PC-3 (cell line): ENCODE data around the gene EXD3. TPM values are rescaled to one million over a fixed set of nuclear protein-coding genes. Genes with fewer than 3 reads are reported as not detected.
A peak's percentile ranks its signal among the peaks of the same experiment; 100 is the strongest.

Experiments
- ATAC-seq: fragments of 200-7000 bp; cut with Tn5 transposase; 2 replicates; pipeline ENCODE4 v1.9.1; 2020; ENCODE audit warnings: mild to moderate bottlenecking, moderate library complexity
- BruUV-seq: library from RNA; stranded (reverse); fragments of 400-500 nt; replicated peaks from 2 replicates; lab custom pipeline; 2021; lab: Mats Ljungman, UMichigan
- CTCF ChIA-PET: fragments of 300-600 bp; sonication (Branson Sonifier 250); formaldehyde crosslinking; loops from one replicate; lab custom pipeline; 2022; ENCODE audit warnings: antibody characterized with exemption; lab: Charles Lee
- POLR2A ChIA-PET: fragments of 300-600 bp; sonication (Branson Sonifier 250); formaldehyde crosslinking; loops from one replicate; lab custom pipeline; 2022; ENCODE audit warnings: antibody characterized with exemption; ENCODE audit not compliant: unreplicated experiment; lab: Charles Lee
- DNase-seq: peaks from one replicate; pipeline ENCODE4 v3.0.0-alpha.2; 2015
- H2AFZ ChIP-seq: fragments of 300-600 bp; sonication (generic); 2 replicates; pipeline ENCODE4 v1.6.0; 2016; ENCODE audit warnings: antibody characterized with exemption, low read length
- H3F3A ChIP-seq: fragments of 300-600 bp; sonication (generic); one replicate; pipeline ENCODE4 v1.6.0; 2017; ENCODE audit warnings: antibody characterized with exemption, low read length, control low read depth, mild to moderate bottlenecking; ENCODE audit not compliant: unreplicated experiment
- H3K27ac ChIP-seq: fragments of 300-600 bp; sonication (generic); 2 replicates; pipeline ENCODE4 v1.5.1; 2016; ENCODE audit warnings: mild to moderate bottlenecking, low read length
- H3K27me3 ChIP-seq: fragments of 300-600 bp; sonication (generic); 2 replicates; pipeline ENCODE4 v1.6.1; 2016; ENCODE audit warnings: low read length, mixed read lengths
- H3K36me3 ChIP-seq: fragments of 300-600 bp; sonication (generic); 2 replicates; pipeline ENCODE4 v1.6.1; 2016; ENCODE audit warnings: low read depth, mixed run types, low read length, mixed read lengths
- H3K4me1 ChIP-seq: fragments of 300-600 bp; sonication (generic); 2 replicates; pipeline ENCODE4 v1.5.1; 2016; ENCODE audit warnings: low read length; ENCODE audit not compliant: insufficient read depth
- H3K4me2 ChIP-seq: fragments of 300-600 bp; sonication (generic); 2 replicates; pipeline ENCODE4 v1.6.0; 2016; ENCODE audit warnings: low read length
- H3K4me3 ChIP-seq: fragments of 300-600 bp; sonication (generic); 2 replicates; pipeline ENCODE4 v1.5.1; 2016; ENCODE audit warnings: mild to moderate bottlenecking, low read length, mixed read lengths
- H3K79me2 ChIP-seq: fragments of 300-600 bp; sonication (generic); 2 replicates; pipeline ENCODE4 v1.6.1; 2017; ENCODE audit warnings: low read length, mixed read lengths
- H3K9ac ChIP-seq: fragments of 300-600 bp; sonication (generic); 2 replicates; pipeline ENCODE4 v1.6.0; 2016; ENCODE audit warnings: mild to moderate bottlenecking, low read length
- H3K9me2 ChIP-seq: fragments of 300-600 bp; sonication (generic); replicated peaks from 2 replicates; pipeline ENCODE4 v1.6.1; 2016; ENCODE audit warnings: mixed run types, low read length, mixed read lengths
- H3K9me3 ChIP-seq: fragments of 300-600 bp; sonication (generic); 2 replicates; pipeline ENCODE4 v1.6.1; 2016; ENCODE audit warnings: low read length, mixed read lengths
- H4K20me1 ChIP-seq: fragments of 300-600 bp; sonication (generic); 2 replicates; pipeline ENCODE4 v1.6.1; 2016; ENCODE audit warnings: low read length, mixed read lengths
- EZH2 ChIP-seq: fragments of 300-600 bp; sonication (generic); IDR thresholded peaks from one replicate; pipeline ENCODE4 v1.6.1; 2017; ENCODE audit warnings: antibody characterized with exemption, mild to moderate bottlenecking, low read length; ENCODE audit not compliant: unreplicated experiment
- EZH2phosphoT487 ChIP-seq: fragments of 300-600 bp; sonication (generic); IDR thresholded peaks from 2 replicates; pipeline ENCODE4 v1.6.1; 2018; ENCODE audit warnings: mild to moderate bottlenecking, antibody characterized with exemption, low read length, borderline replicate concordance
- intact Hi-C: fragments of 100-400 bp; cut with micrococcal nuclease; formaldehyde crosslinking; loops from 2 replicates; pipeline ENCODE4 v1.9.0; 2023
- total RNA-seq: library from RNA; depleted of rRNA; stranded (reverse); fragments of >200 nt; gene quantifications from 2 replicates; pipeline ENCODE4 v1.2.3, GENCODE V29; 2014
- TF ChIP-seq, protein P1 (sequence below): fragments of 300-600 bp; sonication (generic); conservative IDR thresholded peaks from 2 replicates; pipeline ENCODE4 v1.5.1; 2017; ENCODE audit warnings: antibody characterized with exemption, low read depth, mild to moderate bottlenecking, low read length

The EXD3 gene
- total RNA-seq, 1 experiment from 2014 or later, result 1.9 TPM

DNA sequence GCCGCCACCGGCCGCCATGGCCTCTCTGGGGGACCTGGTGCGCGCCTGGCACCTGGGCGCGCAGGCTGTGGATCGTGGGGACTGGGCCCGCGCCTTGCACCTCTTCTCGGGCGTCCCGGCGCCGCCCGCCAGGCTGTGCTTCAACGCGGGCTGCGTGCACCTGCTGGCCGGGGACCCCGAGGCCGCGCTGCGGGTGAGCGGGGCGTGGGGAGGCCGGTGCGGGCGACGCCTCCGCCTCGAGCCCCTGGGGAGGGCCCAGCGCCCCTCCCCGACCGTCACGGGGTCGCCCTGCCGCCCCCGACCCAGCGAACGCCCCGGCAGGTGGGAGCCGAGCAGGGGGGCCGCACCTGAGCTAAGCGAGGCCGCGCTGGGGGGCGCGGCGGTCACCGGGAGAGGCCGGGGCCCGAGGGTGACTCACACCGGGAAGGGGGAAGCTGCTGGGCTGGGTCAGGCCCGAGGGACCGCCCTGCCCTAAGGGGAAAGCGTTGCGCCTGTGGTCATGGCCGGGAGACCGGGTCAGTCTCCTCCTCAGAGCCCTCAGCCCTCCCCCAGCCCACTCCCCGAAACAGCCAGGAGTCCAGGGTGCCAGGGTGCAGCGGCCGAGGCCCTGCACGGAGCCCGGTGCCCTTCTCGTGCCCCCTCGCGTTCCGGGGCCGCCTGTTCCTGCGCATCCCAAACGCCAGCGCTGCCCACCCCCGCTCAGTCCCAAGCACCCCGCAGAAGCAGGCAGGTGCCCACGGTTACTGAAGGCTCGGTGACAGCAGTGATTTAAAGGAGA lies 741 bp upstream of the EXD3 start:
- Histone ChIP-seq H3K4me2 (peak overlapping the region; percentile 90), H4K20me1 (no peaks in the 10 kb centered on the region), H3K4me3 (peak overlapping the region; percentile 71), H3K9ac (peak overlapping the region; percentile 79), H3K36me3 (no peaks in the 10 kb centered on the region), H3K79me2 (peaks cover 24% of the 10 kb centered on the region), H2AFZ (peak overlapping the region; percentile 65), H3K27me3 (no peaks in the 10 kb centered on the region), H3F3A (no peaks in the 10 kb centered on the region), H3K4me1 (0 out of 2 replicates have a peak, but pooled peaks cover 11% of the 10 kb centered on the region), H3K27ac (peak overlapping the region; percentile 37; the same call in 1 of the 2 replicates), H3K9me3 (no peaks in the 10 kb centered on the region), H3K9me2 (no peaks in the 10 kb centered on the region)
- peak; percentile 55 for ATAC-seq
- ChIA-PET POLR2A (interaction anchor here (0.6 kb wide), 1 partner anchor 19 kb away, joined by 3 read pairs; no protein-coding TSS in a partner anchor), CTCF (interaction anchor here (0.7 to 1.0 kb wide), 3 partner anchors 17 to 86 kb away, joined by 3 to 4 read pairs (median 4); partner anchors contain the start of gene ENTPD8)
- BruUV-seq, result no TSS peak
- no peak for TF ChIP-seq EZH2phosphoT487
- TF ChIP-seq, protein P1, sequence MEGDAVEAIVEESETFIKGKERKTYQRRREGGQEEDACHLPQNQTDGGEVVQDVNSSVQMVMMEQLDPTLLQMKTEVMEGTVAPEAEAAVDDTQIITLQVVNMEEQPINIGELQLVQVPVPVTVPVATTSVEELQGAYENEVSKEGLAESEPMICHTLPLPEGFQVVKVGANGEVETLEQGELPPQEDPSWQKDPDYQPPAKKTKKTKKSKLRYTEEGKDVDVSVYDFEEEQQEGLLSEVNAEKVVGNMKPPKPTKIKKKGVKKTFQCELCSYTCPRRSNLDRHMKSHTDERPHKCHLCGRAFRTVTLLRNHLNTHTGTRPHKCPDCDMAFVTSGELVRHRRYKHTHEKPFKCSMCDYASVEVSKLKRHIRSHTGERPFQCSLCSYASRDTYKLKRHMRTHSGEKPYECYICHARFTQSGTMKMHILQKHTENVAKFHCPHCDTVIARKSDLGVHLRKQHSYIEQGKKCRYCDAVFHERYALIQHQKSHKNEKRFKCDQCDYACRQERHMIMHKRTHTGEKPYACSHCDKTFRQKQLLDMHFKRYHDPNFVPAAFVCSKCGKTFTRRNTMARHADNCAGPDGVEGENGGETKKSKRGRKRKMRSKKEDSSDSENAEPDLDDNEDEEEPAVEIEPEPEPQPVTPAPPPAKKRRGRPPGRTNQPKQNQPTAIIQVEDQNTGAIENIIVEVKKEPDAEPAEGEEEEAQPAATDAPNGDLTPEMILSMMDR, result no peak
- TF ChIP-seq EZH2, result no peak
- peak; percentile 51 for DNase-seq
- intact Hi-C loops, result no loop called here

DNA sequence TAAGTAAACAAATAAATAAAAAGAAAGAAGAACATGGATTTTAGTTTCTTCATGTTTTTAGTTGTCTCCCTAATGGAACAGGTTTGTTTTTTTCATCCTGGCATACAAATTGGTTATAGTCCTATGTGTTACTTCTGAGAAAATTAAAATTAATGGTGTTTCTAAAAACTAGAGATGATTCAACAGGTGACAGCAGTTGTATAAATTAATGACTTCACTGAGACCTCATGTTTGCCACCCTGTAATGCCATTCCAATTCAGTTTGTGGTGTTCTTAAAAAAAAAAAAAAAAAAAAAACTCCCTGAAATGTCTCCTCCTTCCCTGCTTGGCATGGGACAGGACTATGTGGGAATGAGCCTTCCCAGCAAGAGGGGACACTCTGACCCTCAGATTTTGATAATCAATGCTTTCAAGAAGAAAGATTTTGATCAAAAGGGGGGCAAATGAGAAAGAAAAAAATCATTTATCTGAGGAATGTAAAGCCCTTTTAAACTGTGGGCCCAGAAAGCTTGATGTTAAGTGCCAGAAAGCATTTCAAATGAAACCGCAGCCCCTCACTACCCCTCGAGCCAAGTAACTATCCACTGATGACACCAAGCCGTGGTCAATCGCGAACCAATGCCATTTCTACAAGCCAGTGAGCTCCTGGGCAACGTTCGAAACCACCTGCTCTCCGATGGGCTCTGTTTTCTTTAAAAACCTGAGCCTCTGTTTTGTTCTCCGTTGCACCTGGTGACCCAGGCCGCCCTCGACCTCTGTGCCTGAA lies 941 bp downstream of the EXD3 start:
- TSS peak; percentile 71 for BruUV-seq
- H4K20me1 ChIP-seq, result no peaks in the 10 kb centered on the region
- H3F3A ChIP-seq, result no peaks in the 10 kb centered on the region
- DNase-seq, result no peak
- H3K9me2 ChIP-seq, result no peaks in the 10 kb centered on the region
- no peaks in the 10 kb centered on the region for H3K27me3 ChIP-seq
- H3K4me3 ChIP-seq, result peak overlapping the region; percentile 91
- H3K79me2 ChIP-seq, result peaks cover 24% of the 10 kb centered on the region
- CTCF ChIA-PET, result no interaction called here
- H3K36me3 ChIP-seq, result no peaks in the 10 kb centered on the region
- no peak for TF ChIP-seq EZH2
- TF ChIP-seq EZH2phosphoT487, result no peak
- TF ChIP-seq, protein P1, result no peak
- intact Hi-C loops, result no loop called here
- H2AFZ ChIP-seq, result peak overlapping the region; percentile 86
- no peaks in the 10 kb centered on the region for H3K9me3 ChIP-seq
- ATAC-seq, result no peak
- no peak overlapping the region for H3K27ac ChIP-seq
- H3K4me2 ChIP-seq, result peak overlapping the region; percentile 92
- H3K4me1 ChIP-seq, result 0 out of 2 replicates have a peak, but pooled peaks cover 11% of the 10 kb centered on the region
- peak overlapping the region; percentile 79 for H3K9ac ChIP-seq
- POLR2A ChIA-PET, result no interaction called here
